HG03045 (cell line): ENCODE measurements around the gene OSBP2.

Source experiments
- ATAC-seq: cut with Tn5 transposase; IDR thresholded peaks from one replicate; pipeline ENCODE4 v1.9.1; 2021; ENCODE audit warnings: mild to moderate bottlenecking, moderate library complexity; ENCODE audit not compliant: unreplicated experiment

OSBP2 gene

DNA sequence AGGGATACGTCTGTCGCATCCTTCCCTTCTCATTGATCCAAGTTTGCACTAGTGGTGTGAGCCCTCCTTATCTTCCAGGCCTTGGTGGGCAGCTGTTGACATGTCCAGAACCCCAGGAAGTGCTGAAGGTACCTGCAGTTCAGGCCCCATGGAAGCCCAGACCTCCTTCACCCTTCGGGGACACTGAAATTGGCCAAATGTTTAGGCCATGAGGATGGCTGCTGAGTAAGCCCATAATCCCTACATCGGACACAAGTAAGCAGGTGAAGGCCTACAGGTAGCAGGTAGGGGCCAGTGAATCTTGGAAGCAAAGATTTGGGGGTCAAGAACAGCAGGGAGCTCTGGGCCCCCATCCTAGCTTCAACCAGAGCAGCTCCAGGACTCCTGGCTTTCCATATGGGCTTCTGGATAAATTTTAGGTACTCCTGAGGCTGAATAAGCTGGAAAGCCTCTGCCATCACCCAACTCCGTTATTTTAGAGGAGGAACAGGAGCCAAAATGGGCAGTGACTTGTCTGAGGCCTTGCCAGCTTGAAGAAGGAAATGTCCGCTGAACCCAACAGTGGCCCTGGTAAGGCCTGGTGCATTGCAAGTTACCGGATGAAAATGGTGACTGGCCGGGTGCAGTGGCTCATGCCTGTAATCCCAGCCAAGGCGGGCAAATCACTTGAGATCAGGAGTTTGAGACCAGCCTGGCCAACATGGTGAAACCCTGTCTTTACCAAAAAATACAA, 228.7 kb downstream of the OSBP2 start:
- ATAC-seq, result no peak

GRCh38 chr22:30925667-30926066, 231.0 kb downstream of the OSBP2 start:
- ATAC-seq, result no peak

DNA sequence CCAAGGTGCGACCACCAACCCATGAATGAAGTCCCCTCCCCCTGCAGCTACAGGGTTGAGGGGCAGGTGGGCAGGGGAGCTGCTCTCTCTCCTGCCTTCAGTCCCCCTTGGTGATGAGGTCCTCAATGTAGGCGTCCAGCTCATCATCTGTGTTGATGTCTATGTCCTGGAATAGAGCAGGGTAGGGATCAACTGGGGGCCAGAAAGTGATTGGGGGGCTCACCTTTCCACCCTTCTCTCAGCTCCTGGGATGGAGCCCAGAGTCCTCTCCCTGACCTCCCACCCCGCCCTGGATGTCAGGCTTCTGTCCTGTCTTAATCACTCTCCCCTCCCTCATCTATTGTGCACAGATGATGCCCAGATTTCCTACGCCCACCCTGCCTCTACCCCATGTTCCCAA, 232.0 kb downstream of the OSBP2 start:
- no peak for ATAC-seq

DNA sequence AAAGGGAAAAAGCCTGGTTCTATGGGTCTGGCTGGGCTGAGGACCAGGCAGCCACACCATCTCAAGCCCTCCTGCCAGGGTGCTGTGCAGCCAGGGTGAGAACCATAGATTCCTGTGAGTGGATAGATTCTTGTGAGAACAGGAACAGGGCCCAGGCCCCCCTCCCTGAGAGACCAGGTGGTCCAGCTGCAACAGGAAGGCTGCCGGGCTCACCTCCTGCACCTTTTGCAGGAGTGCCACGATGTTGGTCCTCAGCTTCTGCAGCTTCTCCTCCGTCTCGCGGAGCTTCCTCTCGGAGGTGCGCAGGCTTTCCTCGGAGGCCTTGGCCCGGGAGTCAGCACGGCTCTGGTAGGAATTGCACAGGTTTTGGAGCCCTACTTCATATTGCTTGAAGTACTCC, 233.1 kb downstream of the OSBP2 start:
- ATAC-seq, result no peak

DNA sequence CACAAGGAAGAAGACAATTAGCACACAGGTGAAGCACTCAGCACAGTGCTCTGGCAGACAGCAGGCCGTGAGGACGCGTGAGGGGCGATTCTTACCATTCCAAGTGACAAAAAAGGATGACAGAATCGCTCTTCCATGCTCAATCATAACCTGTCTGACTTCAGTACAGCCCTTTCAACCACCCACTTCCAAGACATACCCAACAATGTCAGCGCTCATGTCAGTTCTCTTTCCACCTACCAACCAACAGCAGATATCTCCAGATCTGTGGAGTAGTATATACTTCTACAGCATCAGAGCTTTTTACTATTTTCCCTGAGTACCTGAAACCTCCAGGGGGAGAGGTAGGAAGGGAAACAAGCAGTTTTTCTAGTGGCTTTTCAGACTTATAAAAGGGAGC, 233.7 kb downstream of the OSBP2 start:
- ATAC-seq, result no peak

- no peak for ATAC-seq
These were observed 235.6 kb downstream of the OSBP2 start for GRCh38 chr22:30930228-30930627.

DNA sequence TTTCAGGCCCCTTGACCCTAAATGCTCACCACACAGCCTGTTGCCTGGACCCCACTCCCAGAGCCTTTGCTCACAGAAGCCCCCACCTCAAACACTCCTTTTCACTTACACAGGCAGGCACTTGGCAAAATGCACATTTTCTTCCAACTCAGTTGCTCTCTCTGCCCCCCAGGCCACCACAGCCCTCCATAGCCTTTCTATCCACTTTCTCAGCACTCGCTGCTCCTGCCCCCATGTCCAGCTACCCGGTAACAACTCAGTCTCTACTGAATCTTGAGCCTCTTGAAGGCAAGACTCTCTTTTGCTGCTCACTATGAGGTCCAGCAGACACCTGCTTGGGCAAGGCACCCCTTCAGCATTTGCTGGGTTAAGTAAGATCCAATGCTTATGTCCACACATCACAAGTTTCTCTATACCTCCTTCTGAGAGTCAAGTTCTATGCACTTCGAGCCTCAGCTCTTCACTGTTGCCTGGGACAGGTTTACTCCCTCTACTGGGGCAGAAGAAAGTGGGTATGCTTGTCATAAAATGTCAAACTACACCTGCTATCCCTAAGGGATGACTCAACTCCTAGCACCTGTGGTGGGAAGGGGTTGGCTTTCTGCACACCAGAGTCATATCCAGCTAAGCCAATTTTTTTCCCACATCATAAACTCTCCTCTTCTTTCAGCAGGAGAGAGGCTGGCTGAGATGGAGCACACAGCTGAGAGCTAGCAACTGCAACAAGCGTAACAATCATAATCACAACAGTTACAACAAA, 237.0 kb downstream of the OSBP2 start:
- ATAC-seq, result no peak

DNA sequence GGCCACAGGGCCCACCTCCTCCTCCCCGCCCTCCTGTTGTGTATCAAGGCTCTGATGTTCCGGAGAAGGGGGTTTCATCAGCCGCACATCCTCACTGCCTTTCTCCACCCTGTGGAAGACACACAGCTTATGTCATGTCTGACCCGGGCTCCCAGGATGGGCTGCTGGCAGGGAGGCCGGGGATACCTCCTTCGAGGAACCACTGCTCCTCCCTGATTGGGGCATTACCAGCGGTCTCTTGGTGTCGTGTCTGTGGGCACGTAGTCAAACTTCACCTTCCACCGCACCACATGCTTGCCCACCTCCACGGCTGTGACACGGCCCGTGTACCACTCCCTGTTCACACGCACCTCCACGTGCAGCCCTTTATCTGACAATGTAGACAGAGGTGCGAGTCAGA, 238.0 kb downstream of the OSBP2 start:
- no peak for ATAC-seq

- ATAC-seq, result no peak
These were observed 238.8 kb downstream of the OSBP2 start for GRCh38 chr22:30933457-30933856.

DNA sequence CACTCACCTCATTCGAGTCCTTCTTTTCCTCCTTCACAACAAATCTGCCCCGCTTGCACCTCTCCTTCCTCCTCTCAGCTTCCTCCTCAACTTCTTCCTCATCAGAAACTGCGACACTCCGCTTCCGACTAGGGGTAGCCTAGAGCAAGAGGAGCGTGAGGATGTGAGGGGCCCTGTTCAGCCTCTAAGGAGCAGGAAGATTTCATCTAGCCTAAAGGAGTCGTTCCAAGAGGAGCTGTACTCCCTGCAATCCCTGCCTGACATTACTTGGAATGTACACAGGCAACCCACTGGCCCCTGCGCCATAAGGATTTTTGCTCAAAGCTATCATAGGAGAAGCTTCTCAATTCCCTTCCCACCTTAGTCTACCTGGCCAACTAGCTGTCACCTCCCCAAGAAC, 239.4 kb downstream of the OSBP2 start:
- no peak for ATAC-seq

GRCh38 chr22:30940685-30941362, 246.2 kb downstream of the OSBP2 start:
- no peak for ATAC-seq

DNA sequence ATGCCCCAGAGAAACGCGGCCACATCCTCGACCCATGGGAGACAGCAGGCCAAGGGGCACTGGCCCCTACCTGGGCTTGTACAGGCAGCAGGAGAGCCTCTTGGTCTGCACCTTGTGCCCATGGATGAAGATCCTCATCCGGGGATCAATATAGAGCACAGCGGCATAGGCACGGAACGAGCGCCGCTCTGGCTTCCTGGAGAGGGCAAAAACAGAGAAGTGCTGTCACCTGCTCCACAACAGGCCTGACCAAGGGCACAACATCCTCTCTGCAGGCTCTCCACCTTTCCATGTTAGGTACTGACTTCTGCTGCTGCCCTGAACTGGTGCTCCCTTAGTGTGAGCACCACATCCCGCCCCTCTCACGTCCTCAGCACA, 246.7 kb downstream of the OSBP2 start:
- ATAC-seq, result no peak

GRCh38 chr22:30943368-30943767, 248.7 kb downstream of the OSBP2 start:
- ATAC-seq, result no peak

DNA sequence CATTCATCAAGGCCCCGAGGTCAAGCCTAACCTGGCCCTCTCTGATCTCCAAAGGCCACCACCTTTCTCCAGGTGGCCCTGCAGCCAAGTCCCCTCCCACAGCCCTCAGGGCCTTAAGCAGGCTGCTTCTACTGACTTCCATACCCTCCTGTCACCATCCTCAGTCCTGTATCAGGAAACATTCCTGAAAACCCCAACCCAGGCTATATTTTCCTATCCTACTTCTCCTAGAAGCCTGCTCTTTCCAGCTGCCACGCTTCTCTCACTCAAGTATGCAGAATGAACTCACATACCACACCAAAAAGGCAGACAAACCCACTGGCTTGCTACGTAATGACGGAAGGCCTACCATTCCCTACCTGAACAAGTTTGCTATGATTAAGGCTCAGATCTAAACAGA, 250.3 kb downstream of the OSBP2 start:
- no peak for ATAC-seq

- no peak for ATAC-seq
These were observed 251.0 kb downstream of the OSBP2 start for GRCh38 chr22:30945653-30946052.

- no peak for ATAC-seq
These were observed 251.7 kb downstream of the OSBP2 start for GRCh38 chr22:30946354-30946753.

DNA sequence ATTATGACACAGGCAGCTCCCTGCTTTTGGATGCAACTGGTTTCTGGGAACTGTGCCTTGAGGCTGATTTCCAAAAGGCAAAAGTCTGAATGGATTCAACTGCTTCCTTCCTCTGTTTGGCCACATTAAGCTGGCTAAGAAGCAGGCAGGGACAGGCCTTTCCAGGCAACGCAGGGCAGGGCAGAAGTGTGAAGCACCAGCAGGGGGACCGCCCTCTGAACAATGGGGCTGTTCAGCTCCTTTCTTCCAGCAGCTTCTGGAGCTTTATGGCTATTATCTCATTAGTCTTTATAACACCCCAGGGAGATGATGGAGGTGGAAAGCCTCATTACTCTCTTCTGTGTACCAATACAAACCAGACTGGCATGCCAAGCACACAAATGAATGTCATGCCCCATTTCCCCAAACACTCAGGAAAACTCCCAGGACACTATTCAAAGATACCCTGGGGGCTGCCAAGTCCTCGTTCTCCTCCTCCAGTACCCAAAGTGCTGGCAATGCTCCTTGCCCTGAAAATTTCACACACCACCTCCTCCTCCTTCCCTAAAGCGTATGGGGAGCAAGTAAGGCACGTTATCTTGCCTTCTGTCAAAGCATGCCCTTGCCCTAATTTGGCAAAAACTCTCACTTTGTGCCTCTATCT, 252.6 kb downstream of the OSBP2 start:
- ATAC-seq, result no peak

DNA sequence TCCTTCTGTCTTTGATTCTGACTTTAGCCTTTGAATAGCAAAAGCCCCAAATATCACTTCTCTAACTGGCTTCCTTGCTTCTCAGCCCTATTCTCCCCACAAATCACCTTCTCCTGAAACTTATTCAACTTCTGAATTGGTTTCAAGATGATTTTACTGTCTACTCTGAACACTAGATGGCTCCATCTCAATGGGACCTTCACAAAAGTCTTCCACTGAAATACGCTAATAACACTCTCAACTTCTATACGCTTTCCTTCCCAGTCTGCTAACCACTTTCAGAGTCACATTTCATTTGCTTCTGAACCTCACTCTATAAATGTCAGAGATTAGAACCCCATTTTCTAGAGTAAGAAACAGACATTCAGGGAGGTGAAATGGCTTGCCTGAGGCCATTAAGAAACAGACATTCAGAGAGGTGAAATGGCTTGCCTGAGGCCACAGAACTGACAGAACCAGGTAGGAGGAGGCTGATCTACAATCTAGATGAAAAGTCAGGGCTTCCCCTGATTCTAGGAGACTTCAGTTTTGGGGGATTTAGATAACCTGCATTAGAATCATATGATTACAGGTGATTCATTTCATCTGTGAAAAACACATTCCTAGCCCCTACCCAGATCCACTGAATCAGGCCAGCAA, 253.3 kb downstream of the OSBP2 start:
- no peak for ATAC-seq

DNA sequence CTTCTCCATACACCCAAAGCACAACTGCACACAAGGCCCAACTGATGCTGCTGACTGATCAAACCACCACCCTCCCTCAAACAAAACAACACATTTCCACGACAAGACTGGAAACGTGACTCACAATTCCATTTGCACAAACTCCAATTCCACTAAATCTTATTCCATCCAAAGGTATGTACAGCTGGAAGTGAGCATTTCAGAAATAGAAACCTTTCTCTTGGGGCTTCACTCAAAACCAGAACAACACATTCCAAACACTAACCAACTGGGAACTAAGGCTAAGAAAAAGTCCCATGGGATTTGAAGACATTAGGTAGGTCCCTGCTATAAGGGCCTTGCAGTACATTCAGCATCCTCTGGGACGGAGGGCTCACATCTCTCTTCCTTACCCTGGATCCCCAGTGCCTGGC, 254.3 kb downstream of the OSBP2 start:
- no peak for ATAC-seq

DNA sequence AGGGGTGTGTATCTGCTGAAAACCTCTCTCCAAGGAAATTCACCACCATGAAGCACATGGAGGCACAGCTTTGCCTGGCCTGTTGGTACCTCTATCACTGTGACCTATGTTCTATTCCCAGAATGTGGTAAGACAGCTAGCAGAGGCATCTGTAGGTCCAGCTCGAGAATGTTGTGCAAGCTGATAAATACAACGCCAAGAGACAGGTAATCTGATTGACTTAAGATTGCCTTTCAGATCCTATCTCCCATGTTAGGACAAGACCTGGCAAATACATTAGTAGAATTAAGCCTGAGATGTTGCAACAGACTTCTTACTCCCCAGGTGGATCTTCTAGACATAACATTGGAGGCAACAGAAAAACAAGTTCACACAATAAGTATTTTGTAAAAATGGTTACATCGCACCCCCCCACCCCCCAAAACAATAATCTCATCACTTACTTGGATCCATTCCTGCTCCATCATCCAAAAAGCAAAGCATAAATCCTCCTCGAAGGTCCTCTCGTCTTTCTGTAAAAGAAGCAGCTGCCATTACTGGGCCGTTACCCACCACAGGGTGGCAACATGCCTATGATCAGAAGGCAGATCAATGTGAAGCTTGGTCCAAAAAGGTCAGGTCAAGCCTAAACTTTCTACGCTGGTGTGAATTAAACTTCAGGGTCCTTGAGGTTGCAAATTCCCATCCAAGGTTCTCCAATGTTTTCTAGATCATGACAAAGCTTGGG, 255.4 kb downstream of the OSBP2 start:
- no peak for ATAC-seq
